Upper lobe of right lung (tissue), 1 donor: ENCODE results near the gene SUSD6. TPM values are rescaled to one million over a fixed set of nuclear protein-coding genes. Genes with fewer than 3 reads are reported as not detected.

Experiments
- ATAC-seq: fragments of 200-7000 bp; cut with Tn5 transposase; one replicate; pipeline ENCODE4 v1.9.1; 2020; ENCODE audit warnings: mild to moderate bottlenecking, moderate library complexity
- DNase-seq: peaks from one replicate; pipeline ENCODE4 v3.0.0-alpha.2; 2020
- H3K27ac ChIP-seq: fragments of 200-600 bp; one replicate; pipeline ENCODE4 v1.8.0; 2022
- H3K27me3 ChIP-seq: fragments of 200-600 bp; one replicate; pipeline ENCODE4 v1.8.0; 2022; ENCODE audit warnings: mild to moderate bottlenecking
- H3K36me3 ChIP-seq: fragments of 200-600 bp; one replicate; pipeline ENCODE4 v1.8.0; 2022
- H3K4me1 ChIP-seq: fragments of 200-600 bp; one replicate; pipeline ENCODE4 v1.8.0; 2022
- H3K4me3 ChIP-seq: fragments of 200-600 bp; one replicate; pipeline ENCODE4 v1.8.0; 2022; ENCODE audit warnings: mild to moderate bottlenecking
- H3K9me3 ChIP-seq: fragments of 200-600 bp; one replicate; pipeline ENCODE4 v1.8.0; 2022
- intact Hi-C: fragments of 100-400 bp; cut with DNase I; formaldehyde crosslinking; loops from one replicate; pipeline ENCODE4 v1.11.0; 2022
- total RNA-seq: library from RNA; stranded (reverse); fragmentation: NEBNext Ultra II Directional; extraction: Animal tissue kit (Norgen Biotek cat#: 25700); gene quantifications from one replicate; pipeline ENCODE4 v1.2.1, GENCODE V29; 2021
- TF ChIP-seq, protein P1 (sequence below): fragments of 200-600 bp; IDR thresholded peaks from one replicate; pipeline ENCODE4 v1.8.0; 2022; ENCODE audit warnings: antibody characterized with exemption
- donor health status: DM: no; HTN: yes; CAD: no; lungs with severe emphysema.

Gene SUSD6
- total RNA-seq, 1 donor from 2014 or later, result 87.5 TPM

DNA sequence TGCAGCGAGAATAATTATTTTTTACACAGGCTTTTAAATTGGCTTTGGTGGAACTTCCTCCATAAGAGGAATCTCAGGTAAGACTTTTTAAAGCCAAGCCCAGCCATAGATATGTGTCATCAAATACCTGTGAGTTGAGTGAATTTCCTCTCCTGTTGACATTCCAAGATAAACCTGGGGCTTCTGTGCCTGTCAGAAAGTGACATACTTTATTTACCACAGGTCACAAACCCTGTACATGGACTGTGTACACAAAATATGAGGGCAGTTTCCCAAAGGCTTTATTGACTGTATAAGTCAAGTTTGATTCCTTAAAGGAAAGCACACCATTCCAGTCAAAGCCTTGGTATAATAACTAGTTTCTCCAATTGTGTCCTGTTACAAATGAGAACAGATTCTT lies 129.7 kb downstream of the SUSD6 start:
- H3K36me3 ChIP-seq, result no peaks in the 10 kb centered on the region
- DNase-seq (no peak), ATAC-seq (no peak)
- intact Hi-C loops, result no loop called here
- no peaks in the 10 kb centered on the region for H3K27me3 ChIP-seq
- H3K4me3 ChIP-seq, result no peak overlapping the region
- no peak overlapping the region for H3K27ac ChIP-seq
- H3K9me3 ChIP-seq, result no peaks in the 10 kb centered on the region
- no peaks in the 10 kb centered on the region for H3K4me1 ChIP-seq
- TF ChIP-seq, protein P1, sequence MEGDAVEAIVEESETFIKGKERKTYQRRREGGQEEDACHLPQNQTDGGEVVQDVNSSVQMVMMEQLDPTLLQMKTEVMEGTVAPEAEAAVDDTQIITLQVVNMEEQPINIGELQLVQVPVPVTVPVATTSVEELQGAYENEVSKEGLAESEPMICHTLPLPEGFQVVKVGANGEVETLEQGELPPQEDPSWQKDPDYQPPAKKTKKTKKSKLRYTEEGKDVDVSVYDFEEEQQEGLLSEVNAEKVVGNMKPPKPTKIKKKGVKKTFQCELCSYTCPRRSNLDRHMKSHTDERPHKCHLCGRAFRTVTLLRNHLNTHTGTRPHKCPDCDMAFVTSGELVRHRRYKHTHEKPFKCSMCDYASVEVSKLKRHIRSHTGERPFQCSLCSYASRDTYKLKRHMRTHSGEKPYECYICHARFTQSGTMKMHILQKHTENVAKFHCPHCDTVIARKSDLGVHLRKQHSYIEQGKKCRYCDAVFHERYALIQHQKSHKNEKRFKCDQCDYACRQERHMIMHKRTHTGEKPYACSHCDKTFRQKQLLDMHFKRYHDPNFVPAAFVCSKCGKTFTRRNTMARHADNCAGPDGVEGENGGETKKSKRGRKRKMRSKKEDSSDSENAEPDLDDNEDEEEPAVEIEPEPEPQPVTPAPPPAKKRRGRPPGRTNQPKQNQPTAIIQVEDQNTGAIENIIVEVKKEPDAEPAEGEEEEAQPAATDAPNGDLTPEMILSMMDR, result no peak

- no peaks in the 10 kb centered on the region for H3K4me1 ChIP-seq
- no peak overlapping the region for H3K27ac ChIP-seq
- TF ChIP-seq, protein P1, result no peak
- H3K4me3 ChIP-seq, result no peak overlapping the region
- no peaks in the 10 kb centered on the region for H3K27me3 ChIP-seq
- ATAC-seq, result no peak
- no peaks in the 10 kb centered on the region for H3K9me3 ChIP-seq
- intact Hi-C loops, result no loop called here
- H3K36me3 ChIP-seq, result no peaks in the 10 kb centered on the region
- DNase-seq, result no peak
These were observed 138.6 kb downstream of the SUSD6 start for GRCh38 chr14:69749956-69750355.

GRCh38 chr14:69750495-69750894 lies 139.1 kb downstream of the SUSD6 start:
- intact Hi-C loops, result no loop called here
- DNase-seq (no peak), ATAC-seq (no peak)
- Histone ChIP-seq H3K27ac (no peak overlapping the region), H3K9me3 (no peaks in the 10 kb centered on the region), H3K4me1 (no peaks in the 10 kb centered on the region), H3K27me3 (no peaks in the 10 kb centered on the region), H3K36me3 (no peaks in the 10 kb centered on the region), H3K4me3 (no peak overlapping the region)
- TF ChIP-seq, protein P1, result no peak

GRCh38 chr14:69752773-69753172 lies 141.4 kb downstream of the SUSD6 start:
- Histone ChIP-seq H3K4me3 (no peak overlapping the region), H3K36me3 (no peaks in the 10 kb centered on the region), H3K27me3 (no peaks in the 10 kb centered on the region), H3K27ac (no peak overlapping the region), H3K4me1 (no peaks in the 10 kb centered on the region), H3K9me3 (no peaks in the 10 kb centered on the region)
- DNase-seq (no peak), ATAC-seq (no peak)
- intact Hi-C loops, result no loop called here
- TF ChIP-seq, protein P1, result no peak

DNA sequence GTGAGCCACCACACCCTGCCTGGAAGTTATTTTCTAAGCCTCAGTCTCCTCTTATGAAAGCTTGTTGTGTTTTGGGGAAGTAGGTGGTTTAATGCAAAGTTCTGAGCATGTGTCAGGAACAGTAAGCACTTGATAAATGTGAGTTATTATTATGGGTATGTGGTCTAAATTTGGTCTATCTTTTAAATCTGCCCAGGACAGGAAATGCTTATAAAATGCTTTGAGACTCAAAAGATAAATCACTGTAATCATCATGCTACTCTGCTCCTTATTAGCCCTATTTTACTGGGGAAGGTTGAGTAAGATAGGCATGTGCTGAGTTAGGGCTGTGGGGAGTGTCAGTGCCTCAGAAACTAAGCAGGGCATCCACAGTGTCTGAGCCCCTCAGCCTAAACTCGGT lies 142.5 kb downstream of the SUSD6 start:
- no peaks in the 10 kb centered on the region for H3K36me3 ChIP-seq
- no peaks in the 10 kb centered on the region for H3K9me3 ChIP-seq
- H3K4me3 ChIP-seq, result no peak overlapping the region
- H3K27me3 ChIP-seq, result no peaks in the 10 kb centered on the region
- H3K27ac ChIP-seq, result no peak overlapping the region
- intact Hi-C loops, result no loop called here
- H3K4me1 ChIP-seq, result no peaks in the 10 kb centered on the region
- DNase-seq, result no peak
- TF ChIP-seq, protein P1, result no peak
- peak; percentile 28 for ATAC-seq

DNA sequence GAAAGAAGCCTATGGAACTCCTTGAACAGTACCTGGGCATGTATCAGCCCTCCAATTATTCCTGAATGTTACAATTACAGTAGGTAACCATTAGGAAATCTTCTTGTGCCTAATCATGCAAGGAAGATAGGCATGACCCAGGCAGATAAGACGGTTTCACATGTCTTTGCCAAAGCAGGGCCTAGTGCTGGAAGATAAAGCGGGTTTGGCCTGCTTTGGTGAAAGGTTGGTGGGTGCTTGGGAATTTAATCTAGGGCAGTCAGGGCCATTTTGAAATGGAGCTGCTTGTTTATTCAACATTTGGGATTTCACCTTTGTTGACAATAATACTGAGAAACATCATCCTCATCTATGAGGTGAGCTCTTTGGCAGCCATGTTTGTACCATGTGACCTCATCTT lies 143.1 kb downstream of the SUSD6 start:
- DNase-seq, result no peak
- ATAC-seq, result no peak
- Histone ChIP-seq H3K4me1 (no peaks in the 10 kb centered on the region), H3K27ac (no peak overlapping the region), H3K4me3 (no peak overlapping the region), H3K27me3 (no peaks in the 10 kb centered on the region), H3K9me3 (no peaks in the 10 kb centered on the region), H3K36me3 (no peaks in the 10 kb centered on the region)
- intact Hi-C loops, result no loop called here
- TF ChIP-seq, protein P1, result no peak
